Measurements from ENCODE around the gene RALB. TPM values are rescaled to one million over a fixed set of nuclear protein-coding genes. Genes with fewer than 3 reads are reported as not detected.

Gene RALB
- total RNA-seq, 1 experiment from 2014 or later = 59.4 TPM

DNA sequence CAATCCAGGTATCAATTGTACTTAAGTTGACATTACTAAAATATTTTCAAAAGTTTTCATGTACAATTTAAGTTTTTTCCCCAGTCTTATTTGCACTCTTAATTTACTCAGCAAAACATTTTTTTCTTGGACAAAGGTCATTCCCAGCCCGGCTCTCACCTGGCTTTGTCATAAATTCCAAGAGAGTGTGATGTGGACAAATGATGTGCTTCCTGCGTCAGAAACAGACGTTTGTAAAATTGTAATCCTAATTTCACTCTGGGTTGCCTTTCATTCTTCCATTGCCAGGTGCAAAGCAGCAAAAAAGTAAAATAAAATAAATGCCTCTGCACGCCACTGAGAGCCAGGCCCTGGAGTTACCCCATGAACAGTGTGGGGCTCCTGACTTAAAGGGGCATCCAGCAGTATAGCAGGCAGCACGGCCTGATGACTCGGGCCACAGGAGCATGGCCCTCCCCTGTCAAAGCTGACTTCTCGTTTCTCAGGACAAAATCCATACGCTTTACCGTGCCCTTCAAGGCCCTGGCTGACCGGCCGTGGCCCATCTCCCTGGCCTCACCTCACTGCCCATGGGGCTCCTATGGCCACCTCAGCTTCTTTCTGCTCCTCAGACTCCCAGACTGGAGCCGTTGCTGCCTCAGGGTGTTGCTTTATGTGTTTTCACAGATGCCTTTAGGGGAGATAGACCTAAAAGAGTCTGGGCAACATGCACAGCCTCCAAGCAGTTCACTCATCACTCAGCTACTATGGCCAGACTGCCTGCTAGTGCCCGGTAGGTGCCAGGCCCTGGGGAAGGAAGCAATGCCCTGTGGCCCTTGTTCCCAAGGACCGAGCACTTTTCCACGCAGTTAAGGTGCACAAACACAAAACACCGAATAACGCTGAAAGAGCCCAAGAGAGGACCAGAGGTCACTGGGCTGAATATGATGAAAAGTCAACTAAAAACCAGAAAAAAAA lies 21.9 kb upstream of the RALB start:
- TF ChIP-seq, protein P1, sequence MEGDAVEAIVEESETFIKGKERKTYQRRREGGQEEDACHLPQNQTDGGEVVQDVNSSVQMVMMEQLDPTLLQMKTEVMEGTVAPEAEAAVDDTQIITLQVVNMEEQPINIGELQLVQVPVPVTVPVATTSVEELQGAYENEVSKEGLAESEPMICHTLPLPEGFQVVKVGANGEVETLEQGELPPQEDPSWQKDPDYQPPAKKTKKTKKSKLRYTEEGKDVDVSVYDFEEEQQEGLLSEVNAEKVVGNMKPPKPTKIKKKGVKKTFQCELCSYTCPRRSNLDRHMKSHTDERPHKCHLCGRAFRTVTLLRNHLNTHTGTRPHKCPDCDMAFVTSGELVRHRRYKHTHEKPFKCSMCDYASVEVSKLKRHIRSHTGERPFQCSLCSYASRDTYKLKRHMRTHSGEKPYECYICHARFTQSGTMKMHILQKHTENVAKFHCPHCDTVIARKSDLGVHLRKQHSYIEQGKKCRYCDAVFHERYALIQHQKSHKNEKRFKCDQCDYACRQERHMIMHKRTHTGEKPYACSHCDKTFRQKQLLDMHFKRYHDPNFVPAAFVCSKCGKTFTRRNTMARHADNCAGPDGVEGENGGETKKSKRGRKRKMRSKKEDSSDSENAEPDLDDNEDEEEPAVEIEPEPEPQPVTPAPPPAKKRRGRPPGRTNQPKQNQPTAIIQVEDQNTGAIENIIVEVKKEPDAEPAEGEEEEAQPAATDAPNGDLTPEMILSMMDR (IDR thresholded peaks at IDR 0.05; ENCODE audit: insufficient read depth in 1 of 2, low read depth in 1 of 2, low read length in 1 of 2, severe bottlenecking in 1 of 2, unreplicated experiment in 1 of 2) = no peak
- Mint-ChIP-seq H3K4me3 (ENCODE audit: unreplicated experiment) (peak overlapping the region; percentile 65), H3K27ac (ENCODE audit: unreplicated experiment) (peak overlapping the region; percentile 99), H3K36me3 (ENCODE audit: insufficient read depth, unreplicated experiment) (no peaks in the 10 kb centered on the region), H3K4me1 (ENCODE audit: low read depth, unreplicated experiment) (peaks cover 34% of the 10 kb centered on the region), H3K9me3 (ENCODE audit: unreplicated experiment) (no peaks in the 10 kb centered on the region), H3K27me3 (ENCODE audit: insufficient read depth, unreplicated experiment) (no peaks in the 10 kb centered on the region)
- Histone ChIP-seq H3K27me3 (replicated peaks; ENCODE audit: control insufficient read depth, insufficient read depth, low read length) (no peaks in the 10 kb centered on the region), H3K9me3 (no peaks in the 10 kb centered on the region), H3K36me3 (ENCODE audit: control insufficient read depth, insufficient read depth, low read length) (no peaks in the 10 kb centered on the region), H3K4me1 (peaks cover 32% of the 10 kb centered on the region), H3K4me3 (ENCODE audit: low read depth, low read length) (no peak overlapping the region)
- DNase-seq = peak; percentile 75 to 76
- ChIA-PET POLR2A (interaction anchor here (0.6 to 1.4 kb wide), 5 partner anchors 8 to 1418 kb away, joined by 3 to 10 read pairs (median 5); partner anchors contain the start of genes RALB and TMEM185B), CTCF (interaction anchor here (0.6 to 0.9 kb wide), 3 partner anchors 17 to 109 kb away, joined by 3 to 5 read pairs (median 3); no protein-coding TSS in a partner anchor)
- intact Hi-C loops (cut with micrococcal nuclease; ENCODE audit: unreplicated experiment) = loop anchor here (1.0 to 2.0 kb wide), 2 partner anchors 15 to 22 kb away; partner anchors contain the start of gene RALB
- TSS peak; percentile 80 for BruUV-seq (replicated peaks)

DNA sequence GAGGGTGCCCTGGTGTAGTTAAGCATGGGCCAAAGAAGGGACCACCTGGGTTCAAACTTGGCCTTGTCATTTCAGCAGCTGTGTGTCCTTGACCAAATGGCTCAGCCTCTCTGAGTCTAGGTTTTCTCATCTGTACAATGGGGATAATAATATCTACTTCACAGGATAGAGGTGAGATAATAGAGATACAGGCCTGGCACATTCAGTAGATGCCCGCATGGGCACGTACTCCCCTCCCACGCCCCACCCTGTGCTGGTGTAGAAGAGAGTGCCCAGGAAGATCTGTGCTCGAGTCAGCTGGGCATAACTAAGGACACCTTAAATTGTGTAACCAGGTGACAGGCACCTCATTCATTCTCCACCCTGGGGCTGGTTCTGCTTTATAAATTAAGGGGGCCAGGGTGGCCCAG lies 21.1 kb upstream of the RALB start:
- peak in 1 of 2 experiments; percentile 12 for DNase-seq
- H3K4me1 ChIP-seq = peaks cover 32% of the 10 kb centered on the region
- POLR2A ChIA-PET = interaction anchor here (0.6 to 1.4 kb wide), 4 partner anchors 9 to 1417 kb away, joined by 3 to 10 read pairs (median 6); partner anchors contain the start of genes RALB and TMEM185B
- H3K27ac Mint-ChIP-seq (ENCODE audit: unreplicated experiment) = peak overlapping the region; percentile 99
- CTCF ChIA-PET = interaction anchor here (0.6 to 0.9 kb wide), 3 partner anchors 16 to 108 kb away, joined by 3 to 5 read pairs (median 3); no protein-coding TSS in a partner anchor
- intact Hi-C loops (cut with micrococcal nuclease; ENCODE audit: unreplicated experiment) = loop anchor here (2.0 kb wide), 1 partner anchor 21 kb away; the partner anchor contains the start of gene RALB
- peaks cover 34% of the 10 kb centered on the region for H3K4me1 Mint-ChIP-seq (ENCODE audit: low read depth, unreplicated experiment)
- no TSS peak for BruUV-seq (replicated peaks)
- H3K27me3 ChIP-seq (replicated peaks; ENCODE audit: control insufficient read depth, insufficient read depth, low read length) = no peaks in the 10 kb centered on the region
- no peaks in the 10 kb centered on the region for H3K9me3 ChIP-seq
- no peaks in the 10 kb centered on the region for H3K27me3 Mint-ChIP-seq (ENCODE audit: insufficient read depth, unreplicated experiment)
- no peak overlapping the region for H3K4me3 Mint-ChIP-seq (ENCODE audit: unreplicated experiment)
- no peaks in the 10 kb centered on the region for H3K36me3 Mint-ChIP-seq (ENCODE audit: insufficient read depth, unreplicated experiment)
- TF ChIP-seq, protein P1 (IDR thresholded peaks at IDR 0.05; ENCODE audit: insufficient read depth in 1 of 2, low read depth in 1 of 2, low read length in 1 of 2, severe bottlenecking in 1 of 2, unreplicated experiment in 1 of 2) = no peak
- no peaks in the 10 kb centered on the region for H3K36me3 ChIP-seq (ENCODE audit: control insufficient read depth, insufficient read depth, low read length)
- no peaks in the 10 kb centered on the region for H3K9me3 Mint-ChIP-seq (ENCODE audit: unreplicated experiment)
- H3K4me3 ChIP-seq (ENCODE audit: low read depth, low read length) = no peak overlapping the region

DNA sequence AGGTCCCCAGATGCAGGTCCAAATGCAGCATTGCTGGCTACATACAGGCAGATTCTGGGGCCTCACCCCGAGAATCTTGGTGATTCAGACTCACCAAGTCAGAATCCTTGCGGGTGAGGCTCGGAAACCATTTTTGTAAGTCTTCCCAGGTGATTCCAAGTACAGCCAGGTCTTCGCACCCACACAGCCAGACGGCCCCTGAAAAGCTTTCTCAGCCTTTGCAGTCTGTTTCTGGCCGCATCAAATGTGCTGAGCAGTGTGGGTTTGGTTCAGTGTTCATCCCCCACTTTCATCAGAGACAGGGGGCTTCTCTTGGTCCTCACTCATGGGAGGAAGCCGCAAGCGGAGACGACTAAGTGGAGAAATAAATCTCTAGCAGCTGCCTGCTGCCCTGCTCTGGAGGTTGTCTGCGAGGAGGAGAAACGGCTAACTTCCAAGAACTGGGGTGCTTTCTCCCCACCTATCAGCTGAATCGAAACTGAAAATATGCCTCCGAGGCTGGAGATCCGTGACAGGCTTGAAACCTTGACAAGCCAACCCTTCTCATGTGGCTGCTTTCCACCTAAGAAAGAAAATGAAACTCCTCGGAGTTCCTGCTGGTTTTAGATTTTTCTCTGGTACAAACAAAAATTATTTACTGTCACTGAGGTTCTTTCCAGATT lies 20.5 kb upstream of the RALB start:
- Mint-ChIP-seq H3K27me3 (ENCODE audit: insufficient read depth, unreplicated experiment) (no peaks in the 10 kb centered on the region), H3K4me3 (ENCODE audit: unreplicated experiment) (no peak overlapping the region), H3K36me3 (ENCODE audit: insufficient read depth, unreplicated experiment) (no peaks in the 10 kb centered on the region), H3K9me3 (ENCODE audit: unreplicated experiment) (no peaks in the 10 kb centered on the region), H3K27ac (ENCODE audit: unreplicated experiment) (peak overlapping the region; percentile 35), H3K4me1 (ENCODE audit: low read depth, unreplicated experiment) (peaks cover 37% of the 10 kb centered on the region)
- intact Hi-C loops (cut with micrococcal nuclease; ENCODE audit: unreplicated experiment) = loop anchor here (2.0 kb wide), 1 partner anchor 21 kb away; the partner anchor contains the start of gene RALB
- TF ChIP-seq, protein P1 (IDR thresholded peaks at IDR 0.05; ENCODE audit: insufficient read depth in 1 of 2, low read depth in 1 of 2, low read length in 1 of 2, severe bottlenecking in 1 of 2, unreplicated experiment in 1 of 2) = no peak
- H3K9me3 ChIP-seq = no peaks in the 10 kb centered on the region
- H3K27me3 ChIP-seq (replicated peaks; ENCODE audit: control insufficient read depth, insufficient read depth, low read length) = no peaks in the 10 kb centered on the region
- no peaks in the 10 kb centered on the region for H3K36me3 ChIP-seq (ENCODE audit: control insufficient read depth, insufficient read depth, low read length)
- DNase-seq = peak in 1 of 2 experiments; percentile 26
- ChIA-PET CTCF (interaction anchor here (0.6 to 0.9 kb wide), 2 partner anchors 16 to 107 kb away, joined by 3 to 5 read pairs; no protein-coding TSS in a partner anchor), POLR2A (interaction anchor here (0.6 to 1.4 kb wide), 4 partner anchors 9 to 1416 kb away, joined by 3 to 10 read pairs (median 6); partner anchors contain the start of genes RALB and TMEM185B)
- H3K4me1 ChIP-seq = peaks cover 38% of the 10 kb centered on the region
- BruUV-seq (replicated peaks) = no TSS peak
- H3K4me3 ChIP-seq (ENCODE audit: low read depth, low read length) = no peak overlapping the region
